ENCODE measurements around the gene NRG2.
A peak's percentile ranks its signal among the peaks of the same experiment; 100 is the strongest.

The NRG2 gene

GRCh38 chr5:139880416-139881142 lies 162.5 kb downstream of the NRG2 start:
- DNase-seq (ENCODE audit: low spot score), result no peak

- DNase-seq (ENCODE audit: low spot score), result no peak
These were observed 165.0 kb downstream of the NRG2 start for GRCh38 chr5:139878093-139878492.

GRCh38 chr5:139877129-139877597 lies 165.9 kb downstream of the NRG2 start:
- peak; percentile 15 for DNase-seq (ENCODE audit: low spot score)

- no peak for DNase-seq (ENCODE audit: low spot score)
These were observed 167.1 kb downstream of the NRG2 start for GRCh38 chr5:139875957-139876356.

GRCh38 chr5:139872851-139873794 lies 170.0 kb downstream of the NRG2 start:
- DNase-seq (ENCODE audit: low spot score), result no peak

- no peak for DNase-seq (ENCODE audit: low spot score)
These were observed 170.9 kb downstream of the NRG2 start for GRCh38 chr5:139872052-139872766.

- no peak for DNase-seq (ENCODE audit: low spot score)
These were observed 171.5 kb downstream of the NRG2 start for GRCh38 chr5:139871614-139872013.

GRCh38 chr5:139870677-139871076 lies 172.4 kb downstream of the NRG2 start:
- no peak for DNase-seq (ENCODE audit: low spot score)

GRCh38 chr5:139869042-139869790 lies 173.9 kb downstream of the NRG2 start:
- no peak for DNase-seq (ENCODE audit: low spot score)

- DNase-seq (ENCODE audit: low spot score), result no peak
These were observed 175.5 kb downstream of the NRG2 start for GRCh38 chr5:139867581-139867980.

GRCh38 chr5:139867109-139867508 lies 176.0 kb downstream of the NRG2 start:
- no peak for DNase-seq (ENCODE audit: low spot score)

GRCh38 chr5:139864716-139865483 lies 178.2 kb downstream of the NRG2 start:
- DNase-seq (ENCODE audit: low spot score), result no peak

GRCh38 chr5:139863855-139864558 lies 179.1 kb downstream of the NRG2 start:
- DNase-seq (ENCODE audit: low spot score), result peak; percentile 38

GRCh38 chr5:139863361-139863760 lies 179.7 kb downstream of the NRG2 start:
- DNase-seq (ENCODE audit: low spot score), result no peak

- no peak for DNase-seq (ENCODE audit: low spot score)
These were observed 180.3 kb downstream of the NRG2 start for GRCh38 chr5:139862803-139863202.

GRCh38 chr5:139862313-139862712 lies 180.8 kb downstream of the NRG2 start:
- no peak for DNase-seq (ENCODE audit: low spot score)

- no peak for DNase-seq (ENCODE audit: low spot score)
These were observed 181.3 kb downstream of the NRG2 start for GRCh38 chr5:139861889-139862207.

GRCh38 chr5:139861021-139861888 lies 181.8 kb downstream of the NRG2 start:
- DNase-seq (ENCODE audit: low spot score), result no peak

GRCh38 chr5:139859013-139859412 lies 184.1 kb downstream of the NRG2 start:
- no peak for DNase-seq (ENCODE audit: low spot score)
